Heart left ventricle (tissue), 16 donors: ENCODE measurements around the gene TPSB2. TPM values are rescaled to one million over a fixed set of nuclear protein-coding genes. Genes with fewer than 3 reads are reported as not detected.

Experiments used
- ATAC-seq, 4 donors: fragments of 200-7000 bp; cut with Tn5 transposase; one replicate each; pipeline ENCODE4 v1.9.1; 2020 to 2022; ENCODE audit warnings: moderate library complexity in 4 of 4, mild to moderate bottlenecking in 3 of 4, moderate number of reproducible peaks in 1 of 4
- DNase-seq, 5 donors: peaks; one replicate each; pipeline ENCODE4 v3.0.0-alpha.2; 2020
- H3K27ac ChIP-seq, 12 donors: fragments of 200-600 bp; sonication (generic) in 4 of 12; one replicate each; pipeline versions ENCODE4 v1.5.0 to v1.8.0; 2016 to 2022; ENCODE audit warnings: mild to moderate bottlenecking in 2 of 12
- H3K27me3 ChIP-seq, 9 donors: fragments of 200-600 bp; sonication (generic) in 2 of 9; one replicate each; pipeline versions ENCODE4 v1.5.1 to v1.8.0; 2016 to 2022; ENCODE audit warnings: mild to moderate bottlenecking in 3 of 9
- H3K36me3 ChIP-seq, 9 donors: fragments of 200-600 bp; sonication (generic) in 2 of 9; one replicate each; pipeline versions ENCODE4 v1.5.0 to v1.8.0; 2018 to 2022; ENCODE audit warnings: mild to moderate bottlenecking in 2 of 9
- H3K4me1 ChIP-seq, 12 donors: fragments of 200-600 bp; sonication (generic) in 4 of 12; one replicate each; pipeline versions ENCODE4 v1.5.0 to v1.8.0; 2016 to 2022; ENCODE audit warnings: mild to moderate bottlenecking in 3 of 12
- H3K4me3 ChIP-seq, 12 donors: fragments of 200-600 bp; sonication (generic) in 4 of 12; one replicate each; pipeline versions ENCODE4 v1.5.0 to v1.8.0; 2017 to 2022; ENCODE audit warnings: mild to moderate bottlenecking in 9 of 12, moderate library complexity in 4 of 12
- H3K9me3 ChIP-seq, 12 donors: fragments of 200-600 bp; sonication (generic) in 4 of 12; one replicate each; pipeline versions ENCODE4 v1.5.0 to v1.8.0; 2016 to 2022; ENCODE audit warnings: mild to moderate bottlenecking in 1 of 12
- POLR2A ChIP-seq, 2 donors: fragments of 450-650 bp; IDR thresholded peaks; one replicate each; pipeline ENCODE4 v1.6.1; 2017; ENCODE audit warnings: antibody characterized with exemption in 2 of 2, mild to moderate bottlenecking in 2 of 2, moderate library complexity in 2 of 2
- WGBS, 4 donors: extraction: QIAGEN DNeasy Blood & Tissue Kit in 2 of 4; methylation state at CpG; one replicate each; pipeline versions ENCODE4 v1.1.5 to v1.1.7; 2013 to 2018; 5-methylcytosine and 5-hydroxymethylcytosine counted together
- intact Hi-C, 10 donors: fragments of 100-400 bp; cut with DNase I; formaldehyde crosslinking; loops; one replicate each; pipeline versions ENCODE4 v1.11.1 to v1.14.2; 2022
- polyA plus RNA-seq, 2 donors: library from polyadenylated mRNA; stranded (reverse); fragments of 200-250 nt; gene quantifications; one replicate each; pipeline ENCODE4 v1.2.3, GENCODE V29; 2013
- total RNA-seq, 9 donors: library from RNA; depleted of rRNA in 2 of 9; stranded (reverse); fragments of >200 nt in 2 of 9; fragmentation: NEBNext Ultra II Directional in 3 of 9; extraction: Animal tissue kit (Norgen Biotek cat#: 25700) in 3 of 9; gene quantifications; one replicate each; pipeline versions ENCODE4 v1.1.0 to v1.2.4, GENCODE V29; 2016 to 2023
- TF ChIP-seq, protein P1 (sequence below), 12 donors: fragments of 200-600 bp; sonication (generic) in 4 of 12; IDR thresholded peaks; one replicate each; pipeline versions ENCODE4 v1.5.0 to v1.8.0; 2018 to 2022; ENCODE audit warnings: antibody characterized with exemption in 12 of 12, mild to moderate bottlenecking in 5 of 12
- donor health status: ischemic (EF 13 %, LVEDD 7.1; RV severe dilation, severe dysfunction).
- donor health status: healthy with polysubstance abuse.
- donor health status: DM: no; HTN: yes; CAD: no.
- donor health status: DM: no; HTN: no; CAD: no.
- donor health status: ischemic (EF 25% LVEDD 6.9; RV normal size, moderate dysfunction).
- donor health status: ischemic (EF 25% LVEDD 5.7; RV mildly dilated, moderate dysfunction).
- donor health status: healthy.
- donor health status: DM: yes; HTN: yes; CAD: no.
- donor health status: ischemic (EF 35%, LVEDD 5.7; RV mildly dilated, moderate dysfunction).
- donor health status: nonischemic (EF 11% LVEDD 7.7; RV severe dilation, severe dysfunction).
- donor health status: DM: yes; HTN: yes; CAD: no.
- donor health status: PGD.
- donor health status: ischemic (EF 29% LVEDD 5.4; RV normal size, mild dysfunction).
- donor health status: nonischemic (EF 23%, LVEDD 6.1; RV moderate dilation, normal function).

The TPSB2 gene
- total and polyA plus RNA-seq, 11 donors = 2.0 to 18.1 (median 2.3) TPM; not detected in 1

DNA sequence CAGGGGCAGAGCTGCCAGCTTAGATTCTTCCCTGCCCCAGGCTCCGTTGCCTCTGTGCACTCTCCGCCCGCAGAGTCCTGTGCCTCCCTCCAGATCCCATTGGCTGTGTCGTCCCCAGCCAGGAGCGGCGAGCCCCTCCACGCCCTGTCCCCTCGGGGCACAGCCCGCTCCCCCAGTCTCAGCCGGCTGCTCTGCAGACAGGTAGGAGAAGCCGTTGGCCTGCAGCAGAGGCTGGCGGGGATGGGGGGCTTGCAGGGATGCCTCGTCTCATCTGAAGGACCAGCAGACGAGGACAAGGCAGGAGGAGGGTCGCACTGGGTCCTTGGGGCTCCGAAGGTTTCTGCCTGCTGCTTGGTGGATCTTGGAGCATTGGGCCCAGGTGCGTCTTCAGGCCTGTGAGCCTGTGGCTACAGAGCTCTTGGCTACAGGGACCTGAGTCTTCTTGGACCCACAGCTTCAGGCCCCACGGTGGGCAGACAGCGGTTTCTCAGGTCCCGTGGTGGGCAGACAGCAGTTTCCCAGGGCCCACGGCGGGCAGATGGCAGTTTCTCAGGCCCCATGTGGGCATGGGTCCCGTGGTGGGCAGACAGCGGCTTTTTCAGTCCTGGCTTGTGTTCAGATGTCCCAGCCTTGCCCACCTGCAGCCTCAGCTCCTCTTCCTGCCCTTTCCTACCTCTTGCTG is 10.9 kb downstream of the TPSB2 start:
- ATAC-seq = no peak
- Histone ChIP-seq H3K4me1 (peaks cover 0 to 4% (median 0%) of the 10 kb centered on the region in 12 donors), H3K9me3 (no peaks in the 10 kb centered on the region), H3K4me3 (no peak overlapping the region), H3K36me3 (no peaks in the 10 kb centered on the region), H3K27me3 (no peaks in the 10 kb centered on the region), H3K27ac (no peak overlapping the region)
- intact Hi-C loops = no loop called here
- TF ChIP-seq, protein P1, sequence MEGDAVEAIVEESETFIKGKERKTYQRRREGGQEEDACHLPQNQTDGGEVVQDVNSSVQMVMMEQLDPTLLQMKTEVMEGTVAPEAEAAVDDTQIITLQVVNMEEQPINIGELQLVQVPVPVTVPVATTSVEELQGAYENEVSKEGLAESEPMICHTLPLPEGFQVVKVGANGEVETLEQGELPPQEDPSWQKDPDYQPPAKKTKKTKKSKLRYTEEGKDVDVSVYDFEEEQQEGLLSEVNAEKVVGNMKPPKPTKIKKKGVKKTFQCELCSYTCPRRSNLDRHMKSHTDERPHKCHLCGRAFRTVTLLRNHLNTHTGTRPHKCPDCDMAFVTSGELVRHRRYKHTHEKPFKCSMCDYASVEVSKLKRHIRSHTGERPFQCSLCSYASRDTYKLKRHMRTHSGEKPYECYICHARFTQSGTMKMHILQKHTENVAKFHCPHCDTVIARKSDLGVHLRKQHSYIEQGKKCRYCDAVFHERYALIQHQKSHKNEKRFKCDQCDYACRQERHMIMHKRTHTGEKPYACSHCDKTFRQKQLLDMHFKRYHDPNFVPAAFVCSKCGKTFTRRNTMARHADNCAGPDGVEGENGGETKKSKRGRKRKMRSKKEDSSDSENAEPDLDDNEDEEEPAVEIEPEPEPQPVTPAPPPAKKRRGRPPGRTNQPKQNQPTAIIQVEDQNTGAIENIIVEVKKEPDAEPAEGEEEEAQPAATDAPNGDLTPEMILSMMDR (IDR thresholded peaks at IDR 0.05) = no peak
- TF ChIP-seq POLR2A (IDR thresholded peaks at IDR 0.05) = no peak
- DNase-seq = no peak
- WGBS, 4 donors = 80 to 88% (median 85%) methylated on average over 22 to 24 of the region's 24 CpGs

DNA sequence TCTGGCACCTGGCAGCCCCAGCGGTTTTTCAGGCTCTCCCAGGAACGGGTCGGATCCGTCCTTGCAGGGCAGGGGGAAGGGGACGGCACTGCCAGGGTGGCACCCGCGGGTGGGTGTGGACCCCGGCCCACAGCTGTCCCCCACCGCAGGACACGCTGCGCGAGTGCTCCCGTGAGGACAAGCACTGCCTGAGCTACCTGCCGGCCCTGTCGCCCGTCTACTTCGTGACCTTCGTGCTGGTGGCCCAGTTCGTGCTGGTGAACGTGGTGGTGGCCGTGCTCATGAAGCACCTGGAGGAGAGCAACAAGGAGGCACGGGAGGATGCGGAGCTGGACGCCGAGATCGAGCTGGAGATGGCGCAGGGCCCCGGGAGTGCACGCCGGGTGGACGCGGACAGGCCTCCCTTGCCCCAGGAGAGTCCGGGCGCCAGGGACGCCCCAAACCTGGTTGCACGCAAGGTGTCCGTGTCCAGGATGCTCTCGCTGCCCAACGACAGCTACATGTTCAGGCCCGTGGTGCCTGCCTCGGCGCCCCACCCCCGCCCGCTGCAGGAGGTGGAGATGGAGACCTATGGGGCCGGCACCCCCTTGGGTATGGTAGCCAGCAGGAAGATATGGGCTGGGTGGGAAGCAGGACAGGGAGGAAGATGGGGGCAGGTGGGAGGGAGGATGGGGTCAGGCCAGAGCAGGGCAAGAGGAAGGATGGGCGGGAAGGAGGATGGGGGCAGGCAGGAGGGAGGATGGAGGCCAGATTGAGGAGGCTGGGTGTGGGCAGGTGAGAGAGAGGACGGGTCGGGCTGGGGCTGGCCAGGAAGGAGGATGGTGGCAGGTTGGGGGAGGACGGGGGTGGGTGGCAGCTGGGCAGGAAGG is 11.7 kb downstream of the TPSB2 start:
- intact Hi-C loops = no loop called here
- Histone ChIP-seq H3K4me3 (no peak overlapping the region), H3K9me3 (no peaks in the 10 kb centered on the region), H3K4me1 (peaks cover 0 to 4% (median 0%) of the 10 kb centered on the region in 12 donors), H3K27ac (no peak overlapping the region), H3K36me3 (no peaks in the 10 kb centered on the region), H3K27me3 (no peaks in the 10 kb centered on the region)
- 86 to 90% (median 88%) methylated on average over 23 to 49 of the region's 49 CpGs for WGBS, 4 donors
- ATAC-seq = no peak
- no peak for DNase-seq
- TF ChIP-seq, protein P1 (IDR thresholded peaks at IDR 0.05) = no peak
- TF ChIP-seq POLR2A (IDR thresholded peaks at IDR 0.05) = no peak

DNA sequence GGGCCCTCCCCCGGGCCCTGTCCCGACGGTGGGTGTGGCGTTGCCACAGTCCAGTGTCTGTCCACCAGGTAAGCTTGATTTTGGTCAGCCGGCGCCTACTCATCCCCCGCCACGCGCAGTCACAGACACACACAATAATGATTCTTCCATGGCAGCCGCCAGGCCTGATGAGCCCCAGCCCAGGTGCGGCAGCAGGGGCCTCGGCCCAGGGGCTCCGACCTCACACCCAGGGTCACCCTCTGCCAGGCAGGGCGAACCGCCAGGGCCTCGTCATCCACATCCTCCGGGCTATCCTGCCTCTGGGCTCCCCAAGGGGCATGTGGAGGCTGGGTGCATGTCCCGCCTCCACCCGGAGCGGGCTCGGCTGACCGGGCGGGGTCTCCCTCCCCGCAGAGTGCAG is 12.5 kb downstream of the TPSB2 start:
- H3K4me3 ChIP-seq = no peak overlapping the region
- ATAC-seq (no peak), DNase-seq (no peak)
- H3K9me3 ChIP-seq = no peaks in the 10 kb centered on the region
- TF ChIP-seq POLR2A (IDR thresholded peaks at IDR 0.05) = no peak
- TF ChIP-seq, protein P1 (IDR thresholded peaks at IDR 0.05) = no peak
- 87 to 92% (median 90%) methylated on average over 17 to 24 of the region's 24 CpGs for WGBS, 4 donors
- no peaks in the 10 kb centered on the region for H3K27me3 ChIP-seq
- peaks cover 0 to 4% (median 0%) of the 10 kb centered on the region in 12 donors for H3K4me1 ChIP-seq
- intact Hi-C loops = no loop called here
- no peaks in the 10 kb centered on the region for H3K36me3 ChIP-seq
- H3K27ac ChIP-seq = no peak overlapping the region

DNA sequence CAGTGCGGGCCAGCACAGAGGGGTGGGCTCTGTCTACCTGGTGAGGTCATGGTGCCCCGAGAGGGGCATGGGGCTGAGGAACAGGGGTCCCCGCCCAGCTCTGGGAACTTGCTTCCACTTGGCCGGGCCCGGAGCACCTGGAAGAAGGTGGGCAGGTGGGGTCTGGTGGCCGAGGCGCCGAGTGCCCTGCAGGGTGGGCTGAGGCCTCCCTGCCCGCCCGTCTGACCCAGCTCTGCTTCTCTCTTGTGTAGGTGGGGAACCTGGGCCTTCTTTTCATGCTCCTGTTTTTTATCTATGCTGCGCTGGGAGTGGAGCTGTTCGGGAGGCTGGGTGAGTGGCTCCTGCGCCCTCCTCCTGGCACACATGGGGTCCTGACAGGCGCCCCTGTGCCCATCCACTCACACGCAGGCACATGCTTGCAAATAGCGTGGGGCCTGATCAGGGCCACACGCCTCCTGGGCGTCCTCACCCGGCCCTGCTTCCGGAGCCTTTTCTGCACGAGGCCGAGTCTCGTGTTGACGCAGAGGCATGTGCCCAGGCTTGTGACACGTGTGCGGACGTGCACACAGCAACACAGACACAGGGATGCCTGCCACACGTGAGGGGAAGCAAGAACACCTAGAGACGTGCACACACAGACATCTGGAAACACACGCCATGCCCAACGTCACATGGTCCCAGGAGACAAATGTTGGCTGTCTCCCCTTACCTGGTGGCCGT is 13.1 kb downstream of the TPSB2 start:
- no peaks in the 10 kb centered on the region for H3K27me3 ChIP-seq
- TF ChIP-seq, protein P1 (IDR thresholded peaks at IDR 0.05) = no peak
- no peak for TF ChIP-seq POLR2A (IDR thresholded peaks at IDR 0.05)
- 81 to 89% (median 84%) methylated on average over 19 to 32 of the region's 32 CpGs for WGBS, 4 donors
- H3K36me3 ChIP-seq = no peaks in the 10 kb centered on the region
- no peaks in the 10 kb centered on the region for H3K9me3 ChIP-seq
- no peak overlapping the region for H3K4me3 ChIP-seq
- ATAC-seq = no peak
- intact Hi-C loops = no loop called here
- DNase-seq = no peak
- peaks cover 0 to 4% (median 0%) of the 10 kb centered on the region in 12 donors for H3K4me1 ChIP-seq
- H3K27ac ChIP-seq = no peak overlapping the region
